Breast epithelium (tissue), 4 donors: Measurements from ENCODE around the gene SEPTIN5. TPM values are rescaled to one million over a fixed set of nuclear protein-coding genes. Genes with fewer than 3 reads are reported as not detected.
"Not testable (repeated sequence)": the region's sequence is repeated elsewhere in the genome, so short reads cannot be mapped to it uniquely, and the experiment has no call there.

Experiments used
- DNase-seq, 2 donors: peaks; one replicate each; pipeline ENCODE4 v3.0.0-alpha.2; 2019; ENCODE audit warnings: low spot score in 2 of 2
- H3K27ac ChIP-seq, 2 donors: fragments of 200-600 bp; sonication (generic) in 1 of 2; one replicate each; pipeline ENCODE4 v1.5.1; 2016 to 2019; ENCODE audit warnings: mild to moderate bottlenecking in 1 of 2
- H3K27me3 ChIP-seq, 2 donors: fragments of 200-600 bp; sonication (generic) in 1 of 2; one replicate each; pipeline versions ENCODE4 v1.5.1 to v1.6.0; 2017 to 2019; ENCODE audit warnings: control low read depth in 1 of 2, mild to moderate bottlenecking in 1 of 2
- H3K36me3 ChIP-seq: fragments of 200-600 bp; one replicate; pipeline ENCODE4 v1.5.1; 2019
- H3K4me1 ChIP-seq, 2 donors: fragments of 200-600 bp; sonication (generic); one replicate each; pipeline ENCODE4 v1.5.1; 2016 to 2019; ENCODE audit warnings: control low read depth in 1 of 2
- H3K4me3 ChIP-seq, 3 donors: fragments of 200-600 bp; sonication (generic); 1 replicate in 2 of 3; 2 replicates in 1 of 3; pipeline ENCODE4 v1.5.1; 2016 to 2019; ENCODE audit warnings: mild to moderate bottlenecking in 3 of 3, moderate library complexity in 2 of 3
- H3K9me3 ChIP-seq, 2 donors: fragments of 200-600 bp; sonication (generic) in 1 of 2; one replicate each; pipeline ENCODE4 v1.5.1; 2016 to 2019; ENCODE audit warnings: control low read depth in 1 of 2
- CTCF ChIP-seq, 3 donors: fragments of 450-650 bp; IDR thresholded peaks; one replicate each; pipeline ENCODE4 v1.5.1; 2016 to 2017; ENCODE audit warnings: antibody characterized with exemption in 3 of 3, mild to moderate bottlenecking in 3 of 3, moderate library complexity in 3 of 3
- POLR2A ChIP-seq: fragments of 450-650 bp; IDR thresholded peaks from one replicate; pipeline ENCODE4 v1.6.1; 2016; ENCODE audit warnings: antibody characterized with exemption, mild to moderate bottlenecking, moderate library complexity
- POLR2AphosphoS5 ChIP-seq, 3 donors: sonication (generic); formaldehyde crosslinking; IDR thresholded peaks; one replicate each; pipeline ENCODE4 v1.6.1; 2017; ENCODE audit warnings: antibody characterized with exemption in 3 of 3
- intact Hi-C: fragments of 100-400 bp; cut with DNase I; formaldehyde crosslinking; loops from one replicate; pipeline ENCODE4 v1.15.1; 2023; ENCODE audit warnings: low total_unique reads
- total RNA-seq, 3 donors: library from RNA; depleted of rRNA; stranded (reverse); fragments of >200 nt; gene quantifications; one replicate each; pipeline ENCODE4 v1.1.0, GENCODE V29; 2016

SEPTIN5 gene
- total RNA-seq, 3 donors from 2014 or later, result 5.4 to 33.8 (median 18.4) TPM

GRCh38 chr22:19673660-19674059, 40.6 kb upstream of the SEPTIN5 start:
- intact Hi-C loops, result no loop called here
- H3K27me3 ChIP-seq, result no peaks in the 10 kb centered on the region
- no peaks in the 10 kb centered on the region for H3K4me1 ChIP-seq
- TF ChIP-seq CTCF (IDR thresholded peaks at IDR 0.05) (no peak), POLR2AphosphoS5 (IDR thresholded peaks at IDR 0.05) (no peak), POLR2A (no peak)
- no peak overlapping the region for H3K4me3 ChIP-seq
- no peaks in the 10 kb centered on the region for H3K9me3 ChIP-seq
- no peak for DNase-seq
- H3K36me3 ChIP-seq, result no peaks in the 10 kb centered on the region
- H3K27ac ChIP-seq, result no peak overlapping the region

- H3K27me3 ChIP-seq, result no peaks in the 10 kb centered on the region
- TF ChIP-seq POLR2A (no peak), POLR2AphosphoS5 (IDR thresholded peaks at IDR 0.05) (no peak), CTCF (IDR thresholded peaks at IDR 0.05) (no peak)
- H3K9me3 ChIP-seq, result no peaks in the 10 kb centered on the region
- no peak overlapping the region for H3K27ac ChIP-seq
- intact Hi-C loops, result no loop called here
- no peaks in the 10 kb centered on the region for H3K4me1 ChIP-seq
- peak in 1 of 2 donors; percentile 24 for DNase-seq
- no peaks in the 10 kb centered on the region for H3K36me3 ChIP-seq
- H3K4me3 ChIP-seq, result no peak overlapping the region
Observed at GRCh38 chr22:19674129-19674928, 40.0 kb upstream of the SEPTIN5 start.

- Histone ChIP-seq H3K36me3 (no peaks in the 10 kb centered on the region), H3K4me1 (no peaks in the 10 kb centered on the region), H3K9me3 (no peaks in the 10 kb centered on the region), H3K4me3 (no peak overlapping the region), H3K27me3 (peaks cover 0 to 2% of the 10 kb centered on the region in 2 donors), H3K27ac (no peak overlapping the region)
- intact Hi-C loops, result no loop called here
- TF ChIP-seq POLR2AphosphoS5 (IDR thresholded peaks at IDR 0.05) (no peak), POLR2A (no peak), CTCF (IDR thresholded peaks at IDR 0.05) (no peak)
- DNase-seq, result peak in 1 of 2 donors; percentile 24
Observed at GRCh38 chr22:19674929-19675253, 39.4 kb upstream of the SEPTIN5 start.

GRCh38 chr22:19675428-19675827, 38.9 kb upstream of the SEPTIN5 start:
- no peak overlapping the region for H3K4me3 ChIP-seq
- H3K36me3 ChIP-seq, result no peaks in the 10 kb centered on the region
- H3K27me3 ChIP-seq, result peaks cover 0 to 8% of the 10 kb centered on the region in 2 donors
- peak in 1 of 2 donors; percentile 40 for DNase-seq
- intact Hi-C loops, result no loop called here
- TF ChIP-seq POLR2AphosphoS5 (IDR thresholded peaks at IDR 0.05), result no peak
- TF ChIP-seq POLR2A, result no peak
- TF ChIP-seq CTCF (IDR thresholded peaks at IDR 0.05), result no peak
- no peaks in the 10 kb centered on the region for H3K4me1 ChIP-seq
- H3K9me3 ChIP-seq, result no peaks in the 10 kb centered on the region
- no peak overlapping the region for H3K27ac ChIP-seq

- H3K27me3 ChIP-seq, result peaks cover 0 to 12% of the 10 kb centered on the region in 2 donors
- H3K4me3 ChIP-seq, H3K36me3 ChIP-seq, intact Hi-C loops, H3K9me3 ChIP-seq, H3K27ac ChIP-seq, H3K4me1 ChIP-seq: not testable (repeated sequence)
- DNase-seq, result peak in 1 of 2 donors; percentile 0
Observed at GRCh38 chr22:19676437-19676836, 37.9 kb upstream of the SEPTIN5 start.
